ENCODE data around the gene SLC22A12.

- TF ChIP-seq, protein P1, sequence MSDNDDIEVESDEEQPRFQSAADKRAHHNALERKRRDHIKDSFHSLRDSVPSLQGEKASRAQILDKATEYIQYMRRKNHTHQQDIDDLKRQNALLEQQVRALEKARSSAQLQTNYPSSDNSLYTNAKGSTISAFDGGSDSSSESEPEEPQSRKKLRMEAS (IDR thresholded peaks at IDR 0.05) = no peak
- TF ChIP-seq ESRRA (IDR thresholded peaks at IDR 0.05; ENCODE audit: borderline replicate concordance, low read length) = no peak
- TF ChIP-seq JUNB (IDR thresholded peaks at IDR 0.05) = no peak
- TF ChIP-seq POLR2A (IDR thresholded peaks at IDR 0.05; ENCODE audit: low read length) = no peak
Measured at GRCh38 chr11:64558869-64559268, 32.2 kb upstream of the SLC22A12 start.
